ENCODE measurements around the gene INTS7.

Gene INTS7

DNA sequence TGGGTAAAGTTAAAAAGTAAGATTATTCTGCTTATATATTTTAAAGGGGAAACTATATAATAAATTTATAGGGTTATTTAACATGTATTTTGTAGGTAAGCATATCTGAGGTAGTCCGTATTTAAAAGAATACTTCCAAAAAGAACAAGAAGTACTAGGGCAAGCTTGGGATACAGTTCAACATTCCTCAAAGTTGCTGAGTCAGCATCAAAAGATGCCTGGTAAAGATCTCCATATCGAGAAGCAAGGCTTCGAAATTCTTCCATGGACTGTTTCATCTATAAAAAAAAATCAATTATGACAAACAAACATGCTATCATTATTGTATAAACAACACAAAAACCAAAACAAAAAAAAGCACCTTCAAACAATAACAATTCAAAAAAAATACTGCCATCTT, 67.7 kb downstream of the INTS7 start:
- WGBS = 97% methylated on average over 3 of the region's 3 CpGs

DNA sequence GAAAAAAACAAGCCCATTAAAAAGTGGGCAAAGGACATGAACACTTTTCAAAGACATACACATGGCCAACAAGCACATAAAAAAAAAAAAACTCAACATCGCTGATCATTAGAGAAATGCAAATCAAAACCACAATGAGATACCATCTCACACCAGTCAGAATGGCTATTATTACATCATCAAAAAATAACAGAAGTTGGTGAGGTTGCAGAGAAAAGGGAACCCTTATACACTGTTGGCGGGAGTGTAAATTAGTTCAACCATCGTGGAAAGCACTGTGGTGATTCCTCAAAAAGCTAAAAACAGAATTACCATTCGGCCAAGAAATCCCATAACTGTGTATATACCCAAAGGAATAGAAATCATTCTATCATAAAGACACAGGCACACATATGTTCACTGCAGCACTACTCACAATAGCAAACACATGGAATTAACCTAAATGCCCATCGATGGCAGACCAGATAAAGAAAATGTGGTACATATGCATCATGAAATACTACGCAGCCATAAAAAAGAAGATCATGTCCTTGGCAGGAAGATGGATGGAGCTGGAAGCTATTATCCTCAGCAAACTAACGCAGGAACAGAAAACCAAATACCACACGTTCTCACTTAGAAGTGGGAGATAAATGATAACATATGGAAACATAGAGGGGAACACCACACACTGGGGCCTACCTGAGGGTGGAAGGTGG, 70.1 kb downstream of the INTS7 start:
- Histone ChIP-seq H4K91ac (ENCODE audit: low read length) (no peak overlapping the region), H3K36me3 (ENCODE audit: control insufficient read depth in 1 of 2, insufficient read depth in 2 of 2, low read depth in 1 of 2, low read length in 2 of 2) (peaks cover 0 to 20% of the 10 kb centered on the region in 2 experiments), H3K79me1 (replicated peaks; ENCODE audit: low read length, poor library complexity, severe bottlenecking) (peaks cover 5% of the 10 kb centered on the region), H4K8ac (ENCODE audit: low read length) (no peak overlapping the region), H3K4me2 (ENCODE audit: low read length, poor library complexity, severe bottlenecking) (no peak overlapping the region), H3K9ac (ENCODE audit: low read length) (no peak overlapping the region), H3K27ac (ENCODE audit: low read length, poor library complexity, severe bottlenecking) (no peak overlapping the region), H2BK120ac (ENCODE audit: low read depth, low read length) (no peak overlapping the region), H3K4me3 (ENCODE audit: insufficient read depth in 1 of 2, low read depth in 1 of 2, low read length in 2 of 2) (no peak overlapping the region), H2AK5ac (ENCODE audit: low read length, severe bottlenecking) (no peak overlapping the region), H2BK15ac (ENCODE audit: low read depth, poor library complexity, severe bottlenecking) (no peak overlapping the region), H2AFZ (ENCODE audit: low read depth, low read length) (no peak overlapping the region), H3K9me3 (ENCODE audit: control insufficient read depth, low read length) (no peaks in the 10 kb centered on the region), H3K14ac (ENCODE audit: low read length in 2 of 2) (no peak overlapping the region), H2BK12ac (ENCODE audit: low read length in 2 of 2) (no peak overlapping the region), H3K4ac (ENCODE audit: low read depth in 1 of 2, low read length in 2 of 2) (no peak overlapping the region), H3K23ac (ENCODE audit: low read length in 2 of 2) (no peak overlapping the region), H3K18ac (ENCODE audit: low read depth in 1 of 2, low read length in 2 of 2) (no peak overlapping the region), H2BK5ac (ENCODE audit: low read depth, low read length, poor library complexity, severe bottlenecking) (no peak overlapping the region), H3K27me3 (ENCODE audit: control insufficient read depth in 1 of 2, insufficient read depth in 1 of 2, low read length in 2 of 2) (no peaks in the 10 kb centered on the region), H3K4me1 (ENCODE audit: control insufficient read depth, insufficient read depth, low read depth, low read length) (no peaks in the 10 kb centered on the region)
- no peak for DNase-seq
- WGBS = 97% methylated on average over 6 of the region's 8 CpGs

More for the DNA sequence above, 67.7 kb downstream of the INTS7 start:
- H3K23ac ChIP-seq (ENCODE audit: low read length in 2 of 2) = no peak overlapping the region
- no peak for DNase-seq
- H4K8ac ChIP-seq (ENCODE audit: low read length) = no peak overlapping the region
- no peak overlapping the region for H3K4ac ChIP-seq (ENCODE audit: low read depth in 1 of 2, low read length in 2 of 2)
- H3K9me3 ChIP-seq (ENCODE audit: control insufficient read depth, low read length) = no peaks in the 10 kb centered on the region
- H3K79me1 ChIP-seq (replicated peaks; ENCODE audit: low read length, poor library complexity, severe bottlenecking) = peaks cover 1% of the 10 kb centered on the region
- no peak overlapping the region for H3K4me2 ChIP-seq (ENCODE audit: low read length, poor library complexity, severe bottlenecking)
- no peak overlapping the region for H3K27ac ChIP-seq (ENCODE audit: low read length, poor library complexity, severe bottlenecking)
- no peak overlapping the region for H2AK5ac ChIP-seq (ENCODE audit: low read length, severe bottlenecking)
- no peak overlapping the region for H3K4me3 ChIP-seq (ENCODE audit: insufficient read depth in 1 of 2, low read depth in 1 of 2, low read length in 2 of 2)
- H3K18ac ChIP-seq (ENCODE audit: low read depth in 1 of 2, low read length in 2 of 2) = no peak overlapping the region
- peaks cover 0 to 22% of the 10 kb centered on the region in 2 experiments for H3K36me3 ChIP-seq (ENCODE audit: control insufficient read depth in 1 of 2, insufficient read depth in 2 of 2, low read depth in 1 of 2, low read length in 2 of 2)
- no peak overlapping the region for H2BK12ac ChIP-seq (ENCODE audit: low read length in 2 of 2)
- H2BK120ac ChIP-seq (ENCODE audit: low read depth, low read length) = no peak overlapping the region
- no peak overlapping the region for H2AFZ ChIP-seq (ENCODE audit: low read depth, low read length)
- no peak overlapping the region for H3K14ac ChIP-seq (ENCODE audit: low read length in 2 of 2)
- no peak overlapping the region for H4K91ac ChIP-seq (ENCODE audit: low read length)
- no peak overlapping the region for H2BK5ac ChIP-seq (ENCODE audit: low read depth, low read length, poor library complexity, severe bottlenecking)
- H2BK15ac ChIP-seq (ENCODE audit: low read depth, poor library complexity, severe bottlenecking) = no peak overlapping the region
- no peak overlapping the region for H3K9ac ChIP-seq (ENCODE audit: low read length)
- H3K4me1 ChIP-seq (ENCODE audit: control insufficient read depth, insufficient read depth, low read depth, low read length) = no peaks in the 10 kb centered on the region
- no peaks in the 10 kb centered on the region for H3K27me3 ChIP-seq (ENCODE audit: control insufficient read depth in 1 of 2, insufficient read depth in 1 of 2, low read length in 2 of 2)

DNA sequence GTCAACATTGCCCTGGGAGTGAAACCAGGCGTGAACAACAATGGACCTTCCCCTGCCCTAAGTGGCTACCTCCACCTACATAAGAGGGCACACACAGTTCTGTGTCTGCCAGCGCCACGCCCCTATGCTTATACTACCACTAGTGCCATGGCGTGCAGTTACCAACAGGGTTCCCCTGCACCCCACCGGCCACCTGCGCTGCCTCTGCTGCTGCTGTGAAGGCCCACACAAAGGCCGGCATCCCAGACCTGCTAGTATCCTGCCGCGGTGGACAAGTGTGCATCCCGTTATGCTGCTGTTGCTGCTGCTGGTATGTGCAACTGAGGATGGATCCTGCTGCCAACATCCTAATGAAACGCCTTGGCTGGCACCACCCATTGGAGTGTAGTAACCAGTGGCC, 75.7 kb downstream of the INTS7 start:
- Histone ChIP-seq H3K4me2 (ENCODE audit: low read length, poor library complexity, severe bottlenecking) (no peak overlapping the region), H3K9me3 (ENCODE audit: control insufficient read depth, low read length) (no peaks in the 10 kb centered on the region), H2BK5ac (ENCODE audit: low read depth, low read length, poor library complexity, severe bottlenecking) (no peak overlapping the region), H2BK12ac (ENCODE audit: low read length in 2 of 2) (no peak overlapping the region), H4K91ac (ENCODE audit: low read length) (no peak overlapping the region), H3K14ac (ENCODE audit: low read length in 2 of 2) (no peak overlapping the region), H3K4ac (ENCODE audit: low read depth in 1 of 2, low read length in 2 of 2) (no peak overlapping the region), H2AK5ac (ENCODE audit: low read length, severe bottlenecking) (no peak overlapping the region), H3K27ac (ENCODE audit: low read length, poor library complexity, severe bottlenecking) (no peak overlapping the region), H4K8ac (ENCODE audit: low read length) (peak overlapping the region; percentile 17), H3K36me3 (ENCODE audit: control insufficient read depth in 1 of 2, insufficient read depth in 2 of 2, low read depth in 1 of 2, low read length in 2 of 2) (peaks cover 14 to 25% of the 10 kb centered on the region in 2 experiments), H3K4me1 (ENCODE audit: control insufficient read depth, insufficient read depth, low read depth, low read length) (no peaks in the 10 kb centered on the region), H2BK15ac (ENCODE audit: low read depth, poor library complexity, severe bottlenecking) (no peak overlapping the region), H3K18ac (ENCODE audit: low read depth in 1 of 2, low read length in 2 of 2) (no peak overlapping the region), H3K9ac (ENCODE audit: low read length) (no peak overlapping the region), H2BK120ac (ENCODE audit: low read depth, low read length) (no peak overlapping the region), H3K27me3 (ENCODE audit: control insufficient read depth in 1 of 2, insufficient read depth in 1 of 2, low read length in 2 of 2) (no peaks in the 10 kb centered on the region), H2AFZ (ENCODE audit: low read depth, low read length) (no peak overlapping the region), H3K4me3 (ENCODE audit: insufficient read depth in 1 of 2, low read depth in 1 of 2, low read length in 2 of 2) (no peak overlapping the region), H3K23ac (ENCODE audit: low read length in 2 of 2) (no peak overlapping the region), H3K79me1 (replicated peaks; ENCODE audit: low read length, poor library complexity, severe bottlenecking) (peaks cover 4% of the 10 kb centered on the region)
- 97% methylated on average over 11 of the region's 11 CpGs for WGBS
- DNase-seq = no peak

DNA sequence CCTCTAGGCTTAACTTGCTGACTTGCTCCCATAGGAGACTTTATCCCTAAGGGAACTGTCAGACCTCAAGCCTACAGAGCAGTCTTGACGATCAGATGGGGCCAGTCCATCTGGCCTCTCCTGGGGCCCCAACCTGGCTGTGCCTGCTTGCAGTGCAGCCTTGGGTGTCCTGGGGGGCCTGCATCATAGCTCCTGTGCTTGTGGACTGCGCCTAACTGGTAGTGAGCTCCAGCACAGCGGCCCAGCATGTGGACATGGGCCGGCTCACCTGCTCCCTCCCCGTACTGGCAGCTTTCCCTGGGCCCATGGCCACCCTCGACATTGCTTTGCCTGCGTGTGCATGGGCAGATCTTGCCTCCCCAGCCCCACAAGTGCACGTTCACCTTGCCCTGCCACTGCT, 76.1 kb downstream of the INTS7 start:
- no peak overlapping the region for H3K4me3 ChIP-seq (ENCODE audit: insufficient read depth in 1 of 2, low read depth in 1 of 2, low read length in 2 of 2)
- H2BK5ac ChIP-seq (ENCODE audit: low read depth, low read length, poor library complexity, severe bottlenecking) = no peak overlapping the region
- no peak overlapping the region for H3K27ac ChIP-seq (ENCODE audit: low read length, poor library complexity, severe bottlenecking)
- H2AK5ac ChIP-seq (ENCODE audit: low read length, severe bottlenecking) = no peak overlapping the region
- H3K79me1 ChIP-seq (replicated peaks; ENCODE audit: low read length, poor library complexity, severe bottlenecking) = peaks cover 4% of the 10 kb centered on the region
- no peak overlapping the region for H2AFZ ChIP-seq (ENCODE audit: low read depth, low read length)
- H3K23ac ChIP-seq (ENCODE audit: low read length in 2 of 2) = no peak overlapping the region
- no peak overlapping the region for H3K9ac ChIP-seq (ENCODE audit: low read length)
- H3K14ac ChIP-seq (ENCODE audit: low read length in 2 of 2) = peak overlapping the region in 1 of 2 experiments; percentile 9
- WGBS = 99% methylated on average over 8 of the region's 8 CpGs
- no peak for DNase-seq
- H3K18ac ChIP-seq (ENCODE audit: low read depth in 1 of 2, low read length in 2 of 2) = no peak overlapping the region
- peaks cover 14 to 22% of the 10 kb centered on the region in 2 experiments for H3K36me3 ChIP-seq (ENCODE audit: control insufficient read depth in 1 of 2, insufficient read depth in 2 of 2, low read depth in 1 of 2, low read length in 2 of 2)
- no peaks in the 10 kb centered on the region for H3K4me1 ChIP-seq (ENCODE audit: control insufficient read depth, insufficient read depth, low read depth, low read length)
- peak overlapping the region; percentile 43 for H4K91ac ChIP-seq (ENCODE audit: low read length)
- no peak overlapping the region for H2BK120ac ChIP-seq (ENCODE audit: low read depth, low read length)
- H3K27me3 ChIP-seq (ENCODE audit: control insufficient read depth in 1 of 2, insufficient read depth in 1 of 2, low read length in 2 of 2) = no peaks in the 10 kb centered on the region
- no peak overlapping the region for H2BK12ac ChIP-seq (ENCODE audit: low read length in 2 of 2)
- no peaks in the 10 kb centered on the region for H3K9me3 ChIP-seq (ENCODE audit: control insufficient read depth, low read length)
- no peak overlapping the region for H2BK15ac ChIP-seq (ENCODE audit: low read depth, poor library complexity, severe bottlenecking)
- no peak overlapping the region for H3K4me2 ChIP-seq (ENCODE audit: low read length, poor library complexity, severe bottlenecking)
- H3K4ac ChIP-seq (ENCODE audit: low read depth in 1 of 2, low read length in 2 of 2) = no peak overlapping the region
- peak overlapping the region; percentile 17 for H4K8ac ChIP-seq (ENCODE audit: low read length)
